GM21717 (cell line): Measurements from ENCODE around the gene TRIM6.

ENCODE experiments used
- ATAC-seq: cut with Tn5 transposase; IDR thresholded peaks from one replicate; pipeline ENCODE4 v1.9.1; 2021; ENCODE audit warnings: mild to moderate bottlenecking, moderate library complexity; ENCODE audit not compliant: unreplicated experiment

Gene TRIM6

GRCh38 chr11:5658318-5658717 is 61.9 kb downstream of the TRIM6 start:
- no peak for ATAC-seq
